GM18861 (cell line): ENCODE measurements around the gene FHIP1B.

Experiments used
- ATAC-seq: cut with Tn5 transposase; IDR thresholded peaks from one replicate; pipeline ENCODE4 v1.9.1; 2021; ENCODE audit not compliant: unreplicated experiment

Gene FHIP1B

DNA sequence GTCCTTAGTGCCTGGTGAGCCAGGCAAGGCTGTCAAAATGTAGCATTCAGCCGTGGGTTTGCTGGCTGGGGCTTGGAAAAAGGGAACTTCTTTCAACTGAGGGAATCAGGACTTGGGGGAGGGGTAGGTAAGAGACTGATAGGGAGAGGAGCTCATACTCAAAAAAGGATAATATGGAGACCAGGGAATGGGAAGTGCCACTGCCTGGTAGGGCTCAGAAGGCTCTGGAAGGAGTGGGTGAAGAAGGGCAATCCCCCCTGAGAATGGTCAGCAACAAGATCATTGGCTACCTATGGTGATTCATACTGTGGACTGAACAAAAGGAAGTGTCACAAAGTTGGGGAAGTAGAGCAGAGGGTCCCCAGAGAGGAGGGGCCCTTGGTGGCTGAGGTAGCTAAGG, 6.3 kb upstream of the FHIP1B start:
- no peak for ATAC-seq

DNA sequence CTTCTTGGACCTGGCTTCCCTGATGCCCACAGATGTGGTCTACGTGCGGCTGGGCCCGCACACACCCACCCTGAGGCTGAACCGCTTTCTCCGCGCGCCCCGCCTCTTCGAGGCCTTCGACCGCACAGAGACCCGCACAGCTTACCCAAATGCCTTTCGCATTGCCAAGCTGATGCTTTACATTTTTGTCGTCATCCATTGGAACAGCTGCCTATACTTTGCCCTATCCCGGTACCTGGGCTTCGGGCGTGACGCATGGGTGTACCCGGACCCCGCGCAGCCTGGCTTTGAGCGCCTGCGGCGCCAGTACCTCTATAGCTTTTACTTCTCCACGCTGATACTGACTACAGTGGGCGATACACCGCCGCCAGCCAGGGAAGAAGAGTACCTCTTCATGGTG, 5.7 kb upstream of the FHIP1B start:
- no peak for ATAC-seq

DNA sequence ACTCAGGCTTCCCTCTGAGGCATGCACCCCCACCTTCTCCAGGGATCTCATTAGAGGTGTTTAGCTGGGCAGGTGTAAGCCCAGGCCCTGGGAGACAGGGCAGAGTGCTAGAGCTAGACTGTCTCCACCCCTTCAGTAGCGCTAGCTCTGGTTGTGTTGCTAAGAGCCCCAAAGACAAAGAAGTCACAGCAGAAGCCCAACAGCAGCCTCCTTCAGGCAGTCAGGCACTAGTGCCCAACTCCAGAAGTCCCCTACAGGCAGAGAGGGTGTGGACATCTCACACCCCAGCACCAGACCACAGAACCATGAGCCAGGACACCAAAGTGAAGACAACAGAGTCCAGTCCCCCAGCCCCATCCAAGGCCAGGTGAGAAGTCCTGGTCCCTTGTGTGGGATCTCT, 4.5 kb upstream of the FHIP1B start, which contains the start of gene CNGA4:
Gene CNGA4, plus strand, starts transcription at position 188 of the 400 bp plus-strand sequence. Its CDS starts 118 bp downstream, at position 306.
- no peak for ATAC-seq

DNA sequence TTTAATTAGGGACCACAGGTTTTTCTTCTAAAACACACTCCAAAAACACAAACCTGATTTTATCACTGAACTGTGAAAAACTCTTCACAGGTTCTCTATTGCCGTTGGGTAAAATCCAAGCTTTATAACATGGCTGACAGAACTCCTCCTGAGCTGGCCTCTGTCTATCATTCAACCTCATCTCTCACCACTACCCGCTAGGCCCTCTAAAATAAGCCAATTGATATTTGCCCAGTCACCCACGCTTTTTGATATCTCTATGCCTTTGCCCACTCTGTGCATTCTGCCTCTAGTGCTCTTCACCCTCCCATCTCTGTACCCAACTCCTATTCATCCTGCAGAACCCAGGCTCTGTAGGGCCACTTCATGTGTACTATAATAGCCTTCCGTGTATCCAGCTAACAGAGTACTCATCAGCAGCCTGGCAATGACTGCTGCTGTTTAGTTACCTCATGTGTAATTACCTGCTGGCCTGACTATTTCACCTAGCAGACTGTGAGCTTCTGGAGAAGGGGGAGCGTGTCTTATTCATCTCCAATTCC, 3.4 kb upstream of the FHIP1B start:
- ATAC-seq = no peak

DNA sequence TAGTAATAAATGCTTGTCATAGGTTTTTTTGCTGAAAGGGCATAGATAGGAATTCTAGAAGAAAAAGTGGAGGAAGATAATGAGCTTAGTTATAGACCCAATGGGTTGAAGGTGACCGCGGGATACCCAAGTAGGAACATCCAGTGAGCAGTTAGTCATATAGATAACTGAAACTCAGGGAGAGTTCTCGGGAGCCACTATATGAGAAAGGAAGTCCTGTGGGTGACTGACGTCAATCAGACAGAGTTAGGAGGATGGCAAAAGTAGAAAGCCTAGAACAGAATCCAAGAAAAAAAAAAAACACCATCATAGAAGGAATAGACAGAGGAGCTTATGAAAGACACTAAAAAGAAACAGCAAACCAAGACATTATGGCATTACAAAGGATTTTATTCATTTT, 2.8 kb upstream of the FHIP1B start:
- ATAC-seq = no peak

DNA sequence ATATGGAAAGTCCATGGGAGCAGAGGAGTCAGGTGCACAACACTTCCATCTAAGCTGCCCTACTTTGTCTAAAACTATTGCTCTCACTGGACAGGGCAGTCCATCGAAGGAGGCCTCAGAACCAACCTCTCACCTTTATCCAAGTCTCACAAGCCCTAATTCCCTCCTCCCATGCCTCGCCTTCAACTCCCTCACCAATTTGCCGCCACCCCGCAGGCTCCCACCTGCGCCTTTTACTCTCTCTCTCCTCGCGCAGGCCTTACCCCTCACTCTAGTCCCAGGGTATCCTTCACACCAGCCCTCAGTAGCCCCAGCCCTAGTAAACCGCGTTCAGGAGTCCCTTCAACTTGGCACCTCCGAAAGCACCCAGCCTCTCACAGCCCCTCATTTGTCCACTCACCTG, 451 bp downstream of the FHIP1B start:
- ATAC-seq = no peak

DNA sequence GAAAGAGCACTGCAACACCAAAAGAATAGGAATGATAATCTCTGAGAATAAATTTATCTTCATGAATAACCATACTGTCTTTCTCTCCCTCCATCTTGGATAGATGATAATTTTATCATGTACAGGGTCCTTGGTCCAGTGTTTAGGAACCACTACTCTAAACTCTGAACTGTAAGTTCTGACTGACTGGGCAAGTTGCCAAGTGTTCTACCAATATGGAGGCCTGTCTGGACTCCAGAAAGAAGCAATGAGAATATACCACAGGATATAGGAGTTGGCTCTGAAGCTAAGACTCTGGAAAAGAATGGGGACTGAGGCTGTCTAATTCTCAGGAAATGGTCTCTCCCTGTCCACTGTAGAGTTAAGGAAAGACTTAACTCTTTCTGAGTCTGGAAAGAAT, 1.5 kb downstream of the FHIP1B start:
- ATAC-seq = no peak

DNA sequence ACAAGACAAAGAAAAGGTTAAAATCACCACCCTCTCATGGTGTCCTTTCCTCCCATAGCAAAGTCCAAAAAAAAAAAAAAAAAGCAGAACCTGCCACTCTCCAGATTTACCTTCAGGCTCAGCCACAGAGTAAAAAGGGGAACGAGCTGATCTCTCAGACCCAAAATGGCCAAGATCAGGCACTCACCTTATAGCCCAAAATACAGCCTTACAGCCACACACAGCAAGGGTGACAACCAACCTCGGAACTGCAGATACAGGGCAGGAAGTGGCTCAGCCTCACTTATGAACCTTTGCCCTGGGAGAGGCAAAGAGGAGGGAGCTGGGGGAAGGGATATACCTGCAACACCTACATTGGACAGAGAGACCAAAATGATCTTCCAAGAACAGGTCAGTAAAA, 4.5 kb downstream of the FHIP1B start:
- no peak for ATAC-seq

DNA sequence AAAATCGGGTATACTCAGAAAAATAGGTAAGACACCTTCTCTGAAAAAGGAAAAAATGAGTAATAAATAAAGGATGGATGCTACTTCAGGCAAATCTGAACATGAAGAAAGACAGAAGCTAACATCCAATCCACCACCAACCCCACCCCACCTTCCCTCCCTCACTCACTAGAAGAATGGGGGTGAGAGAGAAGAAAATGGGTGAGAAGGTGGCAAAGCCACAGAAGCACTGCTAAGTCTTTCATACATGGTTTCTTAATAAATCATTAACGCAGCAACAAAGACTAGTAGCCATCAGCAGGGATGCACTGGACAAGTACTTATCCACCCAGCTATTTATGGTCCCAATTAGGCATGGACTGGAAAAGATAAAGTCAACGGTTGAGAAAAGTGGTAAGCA, 5.9 kb downstream of the FHIP1B start:
- no peak for ATAC-seq

DNA sequence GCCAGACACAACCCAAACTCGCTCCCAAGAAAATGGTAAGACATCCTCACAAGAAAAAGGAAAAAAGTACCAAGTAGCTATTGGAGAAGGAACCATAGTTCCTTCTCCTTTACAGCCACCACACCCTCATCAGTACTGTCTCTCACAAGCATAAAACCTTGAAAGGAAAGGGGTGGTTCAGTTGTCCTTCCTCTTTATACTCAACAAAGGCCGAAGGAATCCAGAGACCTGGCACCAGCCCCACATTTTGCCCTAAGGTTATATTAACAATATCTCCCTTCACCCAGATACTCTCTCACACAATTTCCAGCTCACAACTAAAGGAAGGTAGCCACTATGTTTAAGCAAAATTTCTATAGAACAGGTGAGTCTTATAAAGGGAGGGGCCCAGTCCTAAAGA, 8.5 kb downstream of the FHIP1B start:
- no peak for ATAC-seq

DNA sequence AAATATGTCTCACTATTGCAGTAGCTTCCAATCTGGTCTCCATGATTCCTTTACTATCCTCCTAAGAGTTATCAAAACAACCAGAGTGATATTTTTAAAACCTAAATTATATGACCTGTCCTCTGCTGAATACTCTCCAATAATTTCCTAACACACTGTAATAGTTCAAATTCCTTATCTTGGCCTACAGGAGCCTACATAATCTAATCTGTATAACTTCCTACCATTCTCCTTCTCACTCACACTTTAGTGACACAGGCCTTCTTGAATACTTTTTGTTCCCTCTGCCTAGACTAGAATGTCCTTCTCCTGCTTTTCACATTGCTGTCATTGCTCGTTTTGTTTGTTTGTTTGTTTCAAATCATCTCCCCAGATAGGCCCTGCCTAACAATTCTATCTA, 9.4 kb downstream of the FHIP1B start:
- no peak for ATAC-seq

DNA sequence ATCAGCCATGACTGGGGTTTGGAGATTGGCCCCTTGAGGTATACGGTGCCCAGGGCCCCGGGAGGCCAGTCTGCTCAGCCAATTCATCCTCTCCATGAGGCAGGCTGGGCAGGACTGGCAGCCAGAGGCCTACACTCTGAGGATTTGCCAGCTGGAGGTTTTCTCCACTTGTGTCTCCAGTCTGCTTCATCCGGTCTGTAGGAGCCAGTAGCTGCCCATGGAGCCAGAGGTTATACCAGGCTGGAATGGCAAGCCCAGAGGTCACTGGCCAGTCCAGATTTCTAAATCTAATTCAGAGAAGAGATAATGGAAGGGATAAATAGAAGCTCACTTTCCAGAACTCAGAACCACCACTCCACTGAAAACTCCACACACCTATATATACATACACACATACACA, 10.0 kb downstream of the FHIP1B start:
- no peak for ATAC-seq

DNA sequence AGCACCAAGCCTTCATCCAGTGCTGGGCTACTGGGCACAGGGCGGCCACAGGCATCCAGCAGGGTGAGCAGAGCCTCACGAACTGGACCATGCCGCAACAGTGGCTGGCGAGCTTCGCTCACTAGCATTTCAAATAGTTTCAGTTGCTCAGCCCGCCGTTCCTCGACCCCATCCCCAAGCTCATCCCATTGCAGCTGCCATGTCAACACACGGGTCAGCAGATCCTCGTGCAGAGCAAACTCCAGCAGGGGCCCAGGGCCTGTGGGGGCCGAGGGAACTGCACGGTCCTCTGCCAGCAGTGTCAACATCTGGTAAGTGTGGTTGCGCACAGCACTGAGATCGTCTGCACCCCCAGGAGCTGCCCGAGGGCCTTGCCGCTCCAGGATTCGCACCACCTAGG, 10.6 kb downstream of the FHIP1B start:
- no peak for ATAC-seq

DNA sequence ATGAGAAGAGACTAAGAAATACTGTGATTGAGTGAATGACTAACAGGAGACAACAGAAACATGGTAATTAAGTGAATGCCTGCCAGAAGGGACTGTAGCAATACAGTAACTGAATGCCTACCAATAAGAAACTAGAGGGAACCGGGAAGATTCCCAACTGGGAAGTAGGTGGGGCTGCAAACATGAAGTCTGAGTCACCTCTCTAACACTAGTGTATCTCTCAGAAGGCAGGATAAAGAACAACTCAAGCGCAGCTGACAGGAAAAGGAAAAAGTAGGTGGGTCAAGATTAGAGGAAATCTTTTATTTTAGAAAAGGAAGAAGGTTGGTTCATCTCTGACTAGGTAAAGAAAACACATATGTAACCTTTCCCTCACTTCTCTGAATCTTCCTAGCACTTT, 15.1 kb downstream of the FHIP1B start:
- no peak for ATAC-seq

DNA sequence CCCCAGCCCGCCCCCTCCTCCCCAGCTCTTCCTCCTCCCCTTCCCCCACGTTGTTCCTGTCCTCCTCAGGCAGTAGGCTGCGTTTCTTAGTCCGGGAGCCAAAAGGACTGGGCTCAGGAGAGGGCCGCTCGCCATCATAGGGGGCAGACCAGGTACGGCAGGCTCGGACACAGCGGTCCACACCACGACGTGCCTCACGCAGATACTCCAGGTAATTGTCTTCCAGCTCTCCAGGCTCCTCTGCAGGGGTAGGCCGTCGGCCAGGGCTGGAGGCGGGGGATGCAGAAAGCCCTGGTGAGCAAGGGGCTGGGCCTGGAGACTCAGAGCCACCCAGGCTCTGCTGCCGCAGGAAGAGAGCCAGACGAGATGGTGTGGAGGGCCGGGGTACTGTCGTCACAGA, 16.7 kb downstream of the FHIP1B start:
- no peak for ATAC-seq

DNA sequence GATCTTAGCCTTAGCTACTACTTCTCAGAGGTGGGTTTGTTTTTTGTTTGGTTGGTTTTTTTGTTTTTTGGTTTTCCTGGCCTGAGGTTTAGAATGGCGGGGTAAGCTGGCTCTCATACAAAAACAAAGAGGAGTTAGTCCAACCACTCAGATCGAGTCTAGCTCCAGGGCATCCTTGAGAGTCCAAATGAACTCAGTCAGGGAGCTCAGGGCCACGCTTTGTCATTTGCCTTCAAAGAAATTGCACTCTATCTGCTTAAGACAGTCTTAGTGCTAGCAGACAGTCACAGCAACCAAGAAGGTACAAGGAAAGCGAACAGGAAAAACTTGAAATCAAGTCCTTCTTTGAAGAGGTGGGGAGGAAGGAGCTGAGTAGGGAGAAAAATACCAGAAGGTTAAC, 17.9 kb downstream of the FHIP1B start:
- no peak for ATAC-seq

DNA sequence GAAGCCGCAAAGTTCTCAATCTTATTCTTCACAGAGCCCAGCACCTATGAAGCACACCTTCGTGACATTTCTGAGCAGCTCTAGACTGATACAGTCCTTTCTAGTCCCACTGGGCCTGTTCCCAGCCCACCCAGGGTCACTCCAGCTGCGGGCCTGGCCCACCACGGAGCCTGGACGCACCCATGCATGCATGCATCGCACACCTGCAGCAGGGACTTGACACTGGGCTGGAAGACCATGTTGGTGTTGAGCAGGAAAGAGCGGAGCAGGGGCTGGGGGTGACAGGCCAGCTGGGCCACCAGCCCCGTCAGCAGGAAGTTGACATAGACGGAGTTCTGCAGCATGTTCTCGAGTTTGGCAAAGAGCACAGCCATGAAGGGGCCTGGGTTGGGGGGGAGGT, 19.9 kb downstream of the FHIP1B start:
- ATAC-seq = no peak

DNA sequence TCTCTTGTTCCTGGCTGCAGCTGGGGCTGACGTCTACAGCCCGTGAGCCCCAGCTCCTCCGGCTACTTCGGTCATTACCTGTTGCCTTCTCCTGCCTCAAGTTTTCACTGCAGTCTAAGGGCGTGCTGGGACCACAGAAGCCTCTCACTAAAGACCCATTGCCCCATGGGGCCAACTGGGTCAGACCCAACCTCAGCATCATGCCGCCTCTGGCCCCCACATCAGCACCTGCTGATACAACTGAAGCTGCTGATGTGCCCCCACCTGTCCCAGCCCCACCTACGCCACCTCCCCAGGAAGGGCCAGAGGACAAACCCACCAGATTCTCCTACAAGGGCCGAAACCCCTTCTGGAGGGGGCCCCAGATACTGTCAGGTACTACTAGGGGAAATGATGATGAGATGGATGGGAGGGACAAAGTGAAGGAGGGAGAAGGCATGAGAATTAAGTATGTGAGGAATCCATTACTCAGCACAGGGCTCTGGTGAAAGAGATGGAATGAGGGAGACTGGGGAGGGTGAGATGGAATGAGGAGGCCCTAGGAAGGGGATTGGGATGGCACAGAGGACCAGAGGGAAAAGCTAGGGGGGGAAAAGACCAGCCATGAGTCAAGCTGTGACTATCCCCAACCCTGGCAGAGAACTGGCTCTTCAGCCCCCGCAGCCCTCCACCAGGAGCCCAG, 24.0 kb downstream of the FHIP1B start:
- ATAC-seq = no peak

DNA sequence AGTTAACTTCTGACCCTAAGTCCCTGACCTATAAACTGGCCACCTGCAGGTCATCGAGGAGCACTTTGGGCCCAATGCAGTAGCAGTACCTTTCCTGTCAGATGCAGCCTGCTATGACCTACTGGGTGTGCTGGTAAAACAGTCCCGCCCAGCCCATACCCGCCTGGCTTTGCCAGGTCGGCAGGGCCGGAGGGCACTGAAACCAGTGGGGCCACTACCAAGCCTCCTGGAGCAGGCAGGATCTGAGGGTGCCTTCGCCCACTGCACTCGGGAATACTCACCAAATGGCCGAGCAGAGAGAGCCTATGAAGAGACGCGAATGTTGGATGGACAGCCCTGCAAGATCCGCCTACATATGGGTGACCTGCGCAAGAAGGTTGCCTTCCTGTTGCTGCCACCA, 24.6 kb downstream of the FHIP1B start:
- no peak for ATAC-seq

DNA sequence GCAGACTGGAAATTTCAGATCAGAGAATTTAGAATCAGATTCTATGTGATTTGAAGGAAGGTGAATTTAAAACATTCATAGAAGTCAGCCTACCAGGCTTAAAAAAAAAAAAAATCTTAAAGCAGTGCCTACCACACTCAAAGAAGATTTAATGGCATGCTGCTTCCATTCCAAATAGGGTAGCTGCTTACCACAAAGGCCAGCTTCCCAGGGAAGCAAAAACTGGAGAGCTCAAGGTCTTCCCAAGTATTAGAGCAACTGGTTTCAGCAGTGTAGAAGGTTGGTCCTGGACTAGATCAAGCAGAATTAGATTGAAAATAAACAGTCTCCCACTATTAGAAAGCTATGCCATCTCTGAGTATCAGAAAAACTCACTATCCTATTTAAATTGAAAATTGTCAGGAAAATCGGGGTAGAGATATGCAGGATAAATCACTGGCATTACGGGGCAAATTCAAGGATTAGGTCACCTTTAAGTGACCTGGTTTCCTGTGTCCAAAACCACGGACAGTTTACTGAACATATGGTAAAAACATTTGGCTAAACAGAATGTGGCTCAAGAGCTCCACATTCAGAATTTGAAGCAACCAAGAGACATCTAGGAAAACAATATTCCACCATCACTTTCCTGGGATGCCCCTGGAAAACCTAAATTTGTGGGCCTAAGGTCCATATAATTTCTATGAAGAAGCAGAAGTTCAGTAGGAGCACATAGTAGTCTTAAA, 27.8 kb downstream of the FHIP1B start:
- no peak for ATAC-seq

DNA sequence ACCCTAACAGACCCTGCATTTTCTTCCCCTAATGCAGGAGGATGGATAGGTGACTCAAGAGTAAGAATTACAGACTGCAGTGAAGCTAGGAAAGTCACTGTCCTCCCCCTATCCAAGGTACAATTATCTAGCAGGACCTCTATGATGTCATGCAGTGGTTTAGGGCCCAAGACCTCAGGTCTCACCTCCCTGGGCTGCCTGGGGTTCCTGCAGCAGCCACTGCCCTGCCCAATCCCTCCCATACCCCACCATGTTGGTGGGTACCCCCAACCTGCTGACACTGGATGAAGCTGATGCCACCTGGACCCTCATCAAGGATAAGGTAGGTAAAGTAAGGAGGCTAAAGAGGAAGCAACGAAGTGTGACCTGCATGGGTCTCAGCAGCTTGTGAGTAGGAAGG, 29.1 kb downstream of the FHIP1B start, which contains the start of gene C11orf42:
Gene C11orf42, plus strand, starts transcription at position 192 of the 400 bp plus-strand sequence. Its CDS starts 59 bp downstream, at position 251.
- ATAC-seq = no peak

DNA sequence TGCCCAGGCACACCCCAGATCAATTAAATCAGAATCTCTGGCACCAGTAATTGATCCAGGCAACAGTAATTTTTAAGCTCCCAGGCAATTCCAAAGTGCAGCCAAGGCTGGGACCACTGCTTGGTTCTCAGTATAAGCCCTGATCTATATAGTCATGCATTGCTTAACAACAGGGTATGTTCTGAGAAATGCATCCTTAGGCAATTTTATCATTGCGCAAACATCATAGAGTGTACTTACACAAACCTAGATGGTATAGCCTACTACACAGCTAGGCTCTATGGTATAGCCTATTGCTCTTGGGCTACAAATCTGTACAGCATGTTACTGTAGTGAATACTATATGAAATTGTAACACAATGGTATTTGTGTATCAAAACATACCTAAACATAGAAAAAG, 29.7 kb downstream of the FHIP1B start:
- no peak for ATAC-seq
